HG03175 (cell line): Measurements from ENCODE around the gene GNPTAB.
"Not testable (repeated sequence)": the region's sequence is repeated elsewhere in the genome, so short reads cannot be mapped to it uniquely, and the experiment has no call there.

Experiments used
- ATAC-seq: cut with Tn5 transposase; IDR thresholded peaks from one replicate; pipeline ENCODE4 v1.9.1; 2021; ENCODE audit warnings: mild to moderate bottlenecking, moderate library complexity; ENCODE audit not compliant: unreplicated experiment

GNPTAB gene

DNA sequence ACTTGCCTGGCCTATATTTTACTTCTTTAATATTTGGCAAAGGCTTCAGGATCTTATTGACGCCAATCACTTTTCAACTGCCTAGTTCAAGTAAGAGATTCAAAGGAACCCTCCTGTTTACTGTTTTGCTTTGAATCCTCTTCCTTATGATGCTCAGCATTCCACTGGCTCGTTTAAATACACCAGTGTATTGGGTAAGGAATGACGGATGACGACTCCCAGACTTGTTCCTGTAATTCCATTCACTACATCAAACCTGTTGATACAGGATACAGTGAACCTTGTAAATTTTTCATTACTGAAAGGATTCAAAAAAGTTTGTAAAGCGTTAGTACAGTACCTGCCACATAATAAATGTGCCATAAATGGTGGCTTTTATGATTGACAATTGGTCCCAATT, 89.8 kb downstream of the GNPTAB start:
- ATAC-seq, result no peak

DNA sequence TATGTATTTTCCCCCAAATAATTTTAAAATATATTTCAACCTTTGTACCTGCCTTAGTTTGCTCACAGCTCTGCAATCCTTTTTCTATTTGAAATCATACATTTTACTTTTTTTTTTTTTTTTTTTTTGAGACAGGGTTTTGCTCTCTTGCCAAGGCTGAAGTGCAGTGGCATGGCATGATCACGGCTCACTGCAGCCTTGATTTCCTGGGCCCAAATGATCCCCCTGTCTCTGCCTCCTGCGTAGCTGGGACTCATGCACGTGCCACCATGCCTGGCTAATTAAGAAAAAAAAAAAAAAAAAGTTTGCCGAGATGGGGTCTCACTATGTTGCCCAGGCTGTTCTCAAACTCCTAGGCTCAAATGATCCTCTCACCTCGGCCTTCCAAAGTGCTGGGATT, 90.2 kb downstream of the GNPTAB start:
- no peak for ATAC-seq

DNA sequence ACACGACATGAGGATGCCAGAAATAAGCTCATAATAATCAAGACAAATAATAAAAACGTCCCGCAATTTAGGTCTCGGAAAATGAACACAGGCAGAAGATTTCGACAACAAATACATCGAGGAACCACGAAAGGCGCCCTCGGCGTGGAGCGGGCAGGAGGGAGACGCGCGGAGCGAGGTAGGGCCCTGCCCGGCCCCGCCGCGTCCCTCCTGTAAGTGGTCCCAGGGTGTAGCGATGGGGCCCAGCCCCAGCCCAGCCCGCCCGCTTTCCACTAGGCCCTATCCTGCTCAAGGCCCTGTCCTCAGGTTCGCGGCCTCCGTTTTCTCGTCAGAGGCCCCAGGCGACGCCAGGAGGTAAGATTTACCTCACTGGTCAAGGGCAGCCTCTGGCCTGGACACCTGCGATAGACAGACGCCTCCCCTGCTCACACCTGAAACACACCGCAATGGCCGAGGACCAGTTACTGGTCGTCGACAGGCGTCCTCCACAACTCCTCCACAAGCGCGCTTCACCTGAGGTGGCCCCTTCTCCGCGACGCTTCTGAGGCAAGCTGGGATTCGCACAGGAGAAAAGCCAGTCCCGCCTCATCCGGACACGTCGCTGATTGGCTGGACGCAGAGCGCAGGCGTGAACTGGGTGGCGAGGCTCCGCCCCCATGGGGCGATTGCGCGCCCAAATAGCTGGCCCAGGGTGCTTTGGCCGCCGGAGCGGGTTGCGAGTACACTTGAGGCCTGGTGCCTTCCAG, 91.7 kb downstream of the GNPTAB start, which contains the start of gene SYCP3:
Gene SYCP3 (minus strand): TSS at position 543 of the 746 bp plus-strand sequence. CDS start 1,527 bp downstream, outside the sequence.
- no peak for ATAC-seq

- ATAC-seq, result no peak
Observed at GRCh38 chr12:101737476-101737875, 93.3 kb downstream of the GNPTAB start.

- ATAC-seq, result not testable (repeated sequence)
Observed at GRCh38 chr12:101734482-101734881, 96.3 kb downstream of the GNPTAB start.

DNA sequence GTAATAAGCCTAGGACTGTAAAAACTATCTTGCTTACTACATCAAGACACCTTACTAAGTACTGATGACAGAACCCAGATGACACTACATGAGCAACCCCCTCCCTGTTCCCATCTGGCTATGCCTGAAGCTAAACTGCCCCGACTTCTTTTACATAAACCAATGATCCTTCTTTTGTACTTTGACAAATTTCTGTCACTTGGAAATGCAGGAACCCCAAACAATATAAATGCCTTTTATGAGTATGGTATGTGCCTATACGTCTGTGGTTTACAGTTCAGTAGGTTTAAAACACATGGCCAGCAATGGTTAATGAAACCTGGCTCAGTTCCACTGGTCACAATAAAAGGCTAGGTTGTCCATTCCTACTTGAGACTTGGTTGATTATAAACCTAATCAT, 97.6 kb downstream of the GNPTAB start:
- ATAC-seq, result no peak

GRCh38 chr12:101732318-101732717, 98.4 kb downstream of the GNPTAB start:
- ATAC-seq, result no peak

DNA sequence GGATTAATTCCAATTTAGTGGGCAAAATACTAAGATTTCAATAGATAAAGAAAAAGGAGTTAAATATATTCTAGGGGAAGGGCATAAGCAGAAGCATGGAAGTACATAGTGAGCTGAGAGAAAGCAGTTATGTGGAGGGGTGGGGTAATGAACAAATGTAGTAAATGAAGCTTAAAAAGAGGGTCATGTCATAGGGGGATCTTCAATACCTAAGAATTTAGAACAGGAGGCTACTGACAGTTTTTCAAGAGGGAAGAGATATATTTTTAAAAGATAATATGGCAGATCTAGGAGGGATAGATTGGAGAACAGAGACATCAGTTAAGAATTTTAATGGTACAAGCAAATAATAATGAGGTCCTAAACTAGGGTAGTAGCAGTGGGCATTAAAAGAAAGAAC, 100.9 kb downstream of the GNPTAB start:
- ATAC-seq, result no peak

GRCh38 chr12:101727098-101727497, 103.7 kb downstream of the GNPTAB start:
- ATAC-seq, result no peak

GRCh38 chr12:101722392-101722791, 108.4 kb downstream of the GNPTAB start:
- ATAC-seq, result no peak

DNA sequence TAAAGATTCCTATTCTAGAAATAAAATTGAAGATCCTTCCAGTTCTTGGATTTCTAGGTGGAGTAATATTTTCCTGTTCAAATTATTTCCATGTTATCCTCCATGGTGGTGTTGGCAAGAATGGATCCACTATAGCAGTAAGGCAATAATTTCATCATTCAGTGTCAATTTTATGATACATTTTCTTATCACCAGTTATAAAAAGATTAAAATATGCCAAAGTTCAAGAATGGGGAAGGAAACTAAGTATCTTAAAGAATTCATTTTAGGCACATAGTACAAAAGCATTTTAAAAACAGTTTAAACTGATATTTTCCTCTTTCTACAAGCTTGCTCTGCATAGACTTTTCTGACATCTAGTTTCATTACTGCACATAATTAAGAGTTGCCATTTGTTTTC, 110.6 kb downstream of the GNPTAB start:
- no peak for ATAC-seq

GRCh38 chr12:101719566-101719965, 111.2 kb downstream of the GNPTAB start:
- no peak for ATAC-seq

DNA sequence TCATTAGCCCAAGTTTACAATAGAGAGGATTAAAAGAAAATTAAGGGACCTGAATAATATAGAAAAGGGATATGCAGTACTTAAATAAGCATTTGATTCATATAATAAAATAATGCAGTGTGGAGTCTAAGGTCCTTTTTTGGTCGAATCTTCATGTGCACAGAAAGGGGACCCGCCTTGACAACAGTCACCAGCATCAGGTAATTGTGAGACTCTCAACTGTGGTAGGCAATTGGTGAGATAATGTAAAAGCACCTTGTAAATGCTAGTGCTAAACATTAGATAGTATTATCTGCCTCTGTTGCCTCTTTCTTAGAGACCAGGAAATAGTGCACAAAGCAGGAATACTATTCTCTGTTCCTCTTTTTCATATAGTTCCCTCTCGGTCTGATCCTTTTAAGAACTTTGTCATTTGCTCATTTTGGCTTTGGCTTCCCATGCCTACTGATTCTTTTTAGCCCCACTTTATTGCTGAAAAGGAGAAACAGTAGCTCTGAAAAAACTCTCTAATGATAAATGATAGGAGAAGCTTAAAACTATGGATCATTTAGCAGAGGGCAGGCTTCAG, 115.8 kb downstream of the GNPTAB start:
- no peak for ATAC-seq

- no peak for ATAC-seq
Observed at GRCh38 chr12:101713930-101714329, 116.8 kb downstream of the GNPTAB start.

DNA sequence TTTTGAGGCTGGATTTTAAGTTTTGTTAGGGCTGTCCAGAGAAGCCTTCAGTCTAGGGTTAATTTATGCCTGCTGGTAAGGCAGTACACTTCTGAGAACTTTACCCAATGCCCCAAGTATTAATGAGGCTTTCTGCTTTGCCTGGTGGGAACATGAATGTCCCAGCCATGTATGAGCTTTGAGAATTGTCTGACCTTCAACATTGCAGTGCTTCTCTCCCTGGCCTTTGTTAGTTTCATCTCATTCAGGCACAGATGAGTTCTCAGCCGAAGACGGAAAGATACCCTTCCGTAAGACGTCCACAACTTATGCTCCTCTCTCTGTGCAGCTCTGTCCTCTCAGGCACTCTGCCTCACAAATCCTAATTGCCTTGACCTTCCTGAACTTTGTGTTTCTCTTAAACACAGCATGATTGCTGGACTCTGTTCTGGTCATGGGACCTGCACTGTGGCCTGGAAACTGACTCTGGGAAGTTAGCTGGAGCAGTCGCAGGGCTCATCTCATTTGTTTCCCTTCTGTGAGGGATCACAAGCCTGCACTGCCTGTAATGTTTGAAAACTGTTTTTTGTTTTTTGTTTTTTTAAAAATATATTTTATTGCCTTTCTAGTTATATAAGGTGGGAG, 117.6 kb downstream of the GNPTAB start:
- ATAC-seq, result no peak

DNA sequence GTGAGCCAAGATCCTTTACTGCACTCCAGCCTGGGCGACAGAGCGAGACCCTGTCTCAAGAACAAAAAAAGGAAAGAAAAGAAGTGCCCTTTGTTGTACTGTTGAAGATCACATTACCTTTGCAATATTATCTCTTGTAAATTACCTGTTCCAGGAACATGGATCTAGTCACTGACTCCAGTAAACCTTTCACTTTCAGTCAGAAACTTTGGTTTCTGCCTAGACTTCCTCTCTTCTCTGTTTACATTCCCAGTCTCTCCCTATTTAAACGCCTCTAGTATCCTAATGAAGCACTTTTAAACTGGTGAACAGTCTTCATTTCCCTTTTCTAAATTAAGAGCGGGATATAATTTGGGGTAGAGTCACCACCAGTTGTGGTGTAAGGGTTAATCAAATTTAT, 120.5 kb downstream of the GNPTAB start:
- no peak for ATAC-seq

DNA sequence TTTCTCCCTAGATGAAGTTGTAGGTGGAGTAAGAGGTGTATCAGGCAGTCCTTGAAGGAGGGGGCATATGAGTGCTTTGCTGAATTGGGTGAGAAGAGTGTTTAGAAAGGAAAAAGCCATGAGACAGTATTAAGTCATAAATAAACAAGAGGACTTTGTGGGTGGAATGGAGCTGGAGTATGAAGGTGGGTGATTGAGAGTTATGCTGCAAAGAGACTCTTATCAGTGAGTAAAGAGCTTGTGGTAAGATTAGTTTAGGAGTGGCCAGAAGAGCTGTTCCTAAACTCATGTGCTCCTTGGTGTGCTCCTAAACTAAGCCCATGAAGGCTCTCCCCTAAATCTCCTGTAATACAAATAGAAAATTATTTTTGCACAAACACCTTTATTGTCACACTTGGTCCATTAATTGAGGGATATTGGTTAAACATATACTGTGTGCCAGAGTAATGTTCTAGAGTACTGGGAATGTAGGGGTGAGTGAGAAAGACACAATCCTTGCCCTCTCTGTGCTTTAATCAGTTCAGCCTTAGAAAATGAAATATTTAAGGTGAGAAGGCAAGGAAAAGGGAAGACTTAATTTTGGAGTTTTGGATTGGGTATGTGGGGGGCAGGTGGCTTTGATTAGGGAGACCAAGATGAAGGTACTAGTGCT, 123.5 kb downstream of the GNPTAB start:
- no peak for ATAC-seq

DNA sequence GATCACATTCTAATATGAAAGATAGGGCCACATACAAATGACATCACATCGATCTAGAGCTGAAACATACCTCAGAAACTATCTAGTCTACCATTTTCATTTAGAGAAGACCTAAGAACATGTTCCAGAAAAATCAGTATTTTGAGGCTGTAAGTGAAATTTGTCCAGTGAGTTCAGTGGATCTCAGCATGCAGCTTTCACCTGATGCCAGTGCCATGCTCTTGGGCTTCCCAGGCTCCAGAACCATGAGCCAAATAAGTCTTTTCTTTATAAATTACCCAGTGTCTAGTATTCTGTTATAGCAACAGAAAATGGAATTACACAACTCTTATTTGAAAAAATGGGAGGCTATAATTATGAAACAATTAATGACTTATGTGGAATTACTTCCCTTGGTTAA, 124.4 kb downstream of the GNPTAB start:
- ATAC-seq, result no peak

DNA sequence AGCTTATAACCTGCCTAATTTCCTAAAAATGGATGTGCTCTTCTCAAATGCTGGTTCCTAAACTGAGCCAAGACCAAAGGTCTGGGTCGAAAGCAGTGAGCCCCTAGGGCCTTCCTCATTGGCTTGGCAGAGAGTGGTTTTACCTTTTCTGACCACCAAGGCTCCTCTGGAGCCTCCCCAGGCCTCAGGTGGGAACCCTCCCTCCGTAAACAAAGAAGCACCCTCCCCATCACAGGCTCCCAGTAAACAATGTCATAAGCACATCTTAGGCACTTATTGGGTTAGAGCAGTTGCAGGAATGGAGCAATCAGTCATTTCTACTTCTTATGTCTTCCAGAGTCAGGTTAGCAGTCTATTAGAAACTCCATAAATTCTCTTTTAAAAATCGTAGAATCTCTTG, 127.3 kb downstream of the GNPTAB start:
- no peak for ATAC-seq

- ATAC-seq, result no peak
Observed at GRCh38 chr12:101700299-101700820, 130.4 kb downstream of the GNPTAB start.

GRCh38 chr12:101698800-101699347, 131.9 kb downstream of the GNPTAB start:
- ATAC-seq, result no peak
